ENCODE measurements around the gene GPR17.

GPR17 gene

GRCh38 chr2:127655209-127656073, 9.5 kb downstream of the GPR17 start:
- DNase-seq = no peak

DNA sequence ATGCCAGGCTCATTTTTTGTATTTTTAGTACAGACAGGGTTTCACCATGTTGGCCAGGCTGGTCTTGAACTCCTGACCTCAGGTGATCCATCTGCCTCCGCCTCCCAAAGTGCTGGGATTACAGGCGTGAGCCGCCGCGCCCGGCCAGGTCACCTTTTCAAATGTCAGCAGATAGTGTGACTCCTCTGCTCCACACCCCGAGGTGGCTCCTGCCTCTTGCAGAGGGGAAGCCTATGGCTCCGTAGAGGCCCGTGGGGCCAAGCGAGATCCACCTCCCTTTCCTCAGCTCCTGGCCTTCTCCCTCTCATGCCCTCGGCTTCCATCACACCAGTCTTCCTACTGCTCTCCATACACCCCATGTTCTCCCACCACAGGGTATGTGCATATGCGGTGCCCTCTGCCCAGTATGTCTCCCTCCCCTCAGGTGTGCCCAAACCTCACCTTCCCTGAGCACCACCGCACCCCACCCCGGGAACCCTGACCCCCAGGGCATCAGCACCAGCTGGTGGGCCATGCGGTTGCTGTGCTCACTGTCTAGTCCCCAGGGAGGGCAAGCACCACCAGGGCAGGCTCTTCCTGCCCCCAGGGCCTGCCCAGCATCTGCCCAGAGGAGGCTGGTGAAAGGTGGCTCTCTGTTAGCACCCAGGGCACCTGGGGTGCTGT, 10.7 kb downstream of the GPR17 start:
- DNase-seq = no peak

DNA sequence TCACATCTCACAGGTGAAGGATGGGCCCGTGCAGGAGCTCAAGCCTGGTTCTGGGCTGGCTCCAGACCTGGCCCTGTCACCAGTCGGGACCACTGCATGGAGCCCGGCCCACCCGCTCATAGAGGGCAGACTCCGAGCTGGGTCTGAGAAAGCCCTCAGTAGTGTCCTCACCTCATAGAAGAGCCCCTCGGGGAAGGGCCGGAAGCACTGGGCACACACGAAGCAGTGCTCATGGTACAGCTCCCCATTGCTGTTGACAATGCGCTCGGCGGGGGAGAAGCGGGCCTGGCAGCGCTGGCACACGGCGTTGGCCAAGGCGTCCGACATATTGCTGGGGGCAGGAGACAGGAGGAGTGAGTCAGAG, 11.3 kb downstream of the GPR17 start:
- DNase-seq = no peak

DNA sequence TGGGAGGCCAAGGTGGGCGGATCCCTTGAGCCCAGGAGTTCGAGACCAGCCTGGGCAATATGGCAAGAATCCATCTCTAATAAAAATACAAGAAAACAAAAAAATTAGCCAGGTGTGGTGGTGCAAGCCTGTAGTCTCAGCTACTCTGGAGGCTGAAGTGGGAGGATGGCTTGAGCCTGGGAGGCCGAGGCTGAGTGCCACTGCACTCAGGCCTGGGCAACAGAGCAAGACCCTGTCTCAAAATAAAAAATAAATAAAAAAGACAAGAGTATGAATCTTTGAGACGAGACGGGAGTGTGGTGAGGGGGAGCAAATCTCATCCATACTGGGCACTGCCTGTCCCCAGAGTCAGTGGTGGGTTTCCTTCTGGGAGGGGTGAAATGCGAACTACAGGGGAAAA, 12.2 kb downstream of the GPR17 start:
- no peak for DNase-seq

DNA sequence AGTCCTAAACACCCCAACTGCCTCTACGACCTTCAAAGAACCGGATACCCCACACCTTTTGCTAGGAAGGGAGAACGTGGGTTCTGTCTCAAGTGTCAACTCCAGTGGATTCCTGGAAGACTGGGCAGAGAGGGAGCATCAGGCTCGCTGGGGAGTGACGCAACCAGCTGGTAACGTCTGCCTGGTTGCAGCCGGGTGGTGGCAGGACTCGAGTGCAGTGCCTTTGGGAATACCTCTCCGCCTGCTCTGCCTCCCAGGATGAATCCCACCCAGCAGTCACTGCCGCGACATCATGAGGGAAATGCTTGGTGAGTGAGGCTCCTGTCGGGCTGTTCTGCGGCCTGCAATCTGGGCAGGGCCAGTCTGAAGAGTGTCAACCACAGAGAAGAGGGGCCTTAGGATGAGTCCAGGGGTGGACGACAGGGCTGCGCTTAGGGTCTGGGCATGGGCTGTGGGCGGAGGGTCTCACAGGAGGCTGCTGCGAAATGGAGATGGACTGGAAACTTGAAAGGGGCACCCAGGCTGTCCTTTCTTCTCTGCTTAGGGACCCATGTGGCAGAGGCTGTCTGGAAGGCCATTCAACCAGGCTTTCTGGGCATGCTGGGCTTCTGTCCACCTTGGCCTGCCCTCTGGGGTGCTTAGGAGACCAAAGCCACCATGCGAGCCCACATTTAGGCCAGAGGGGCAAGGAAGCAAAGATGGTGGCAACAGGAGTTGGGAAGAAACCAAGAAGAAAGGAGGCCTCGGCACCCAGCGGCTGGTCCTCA, 12.9 kb downstream of the GPR17 start:
- DNase-seq = no peak

DNA sequence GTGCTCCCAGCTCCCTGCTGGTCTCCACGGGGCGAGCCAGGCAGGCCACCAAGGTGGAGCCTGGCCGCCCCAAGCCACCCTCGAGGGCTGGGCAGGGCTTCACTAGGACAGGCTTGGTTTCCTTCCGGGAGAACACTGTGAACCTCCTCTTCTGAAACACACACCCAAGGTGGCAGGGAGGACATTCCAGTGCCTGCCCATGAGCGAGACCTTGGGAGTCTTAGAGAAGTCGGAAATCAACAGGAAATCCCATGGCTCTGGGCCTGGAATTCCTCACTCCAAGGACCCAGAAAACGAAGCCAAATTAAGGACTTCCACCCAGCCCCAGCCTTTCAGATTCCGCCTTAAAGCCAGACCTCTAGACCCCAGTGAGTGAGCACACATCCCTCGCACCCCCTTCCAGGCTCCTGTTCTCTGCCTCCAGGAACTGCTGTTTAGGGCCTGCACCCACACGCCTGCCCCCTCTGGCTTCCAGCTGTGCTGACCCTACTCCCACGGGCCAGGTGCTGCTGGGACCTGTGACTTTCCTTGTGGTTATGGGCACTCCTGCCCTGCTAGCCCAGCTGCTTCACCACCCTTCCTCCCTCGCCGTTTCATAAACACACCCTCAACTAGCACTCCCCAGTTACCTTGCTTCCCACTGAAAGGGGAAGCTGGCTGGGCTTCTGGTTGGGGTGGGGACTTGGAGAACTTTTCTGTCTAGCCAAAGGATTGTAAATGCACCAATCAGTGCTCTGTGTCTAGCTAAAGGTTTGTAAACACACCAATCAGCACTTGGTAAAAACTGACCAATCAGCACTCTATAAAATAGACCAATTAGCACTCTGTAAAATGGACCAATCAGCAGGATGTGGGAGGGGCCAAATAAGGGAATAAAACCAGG, 13.7 kb downstream of the GPR17 start:
- peak; percentile 19 for DNase-seq

DNA sequence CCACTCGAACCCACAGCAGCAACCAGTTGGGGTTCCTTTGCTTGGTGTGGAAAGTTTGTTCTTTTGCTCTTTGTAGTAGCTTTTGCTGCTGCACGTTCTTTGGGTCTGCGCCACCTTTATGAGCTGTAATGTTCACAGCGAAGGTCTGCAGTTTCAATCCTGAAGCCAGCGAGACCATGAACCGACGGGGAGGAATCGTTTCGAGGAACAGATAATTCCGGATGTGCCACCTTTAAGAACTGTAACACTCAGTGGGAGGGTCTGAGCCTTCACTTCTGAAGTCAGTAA, 14.3 kb downstream of the GPR17 start:
- no peak for DNase-seq

GRCh38 chr2:127661072-127661649, 15.2 kb downstream of the GPR17 start:
- DNase-seq = no peak

GRCh38 chr2:127661949-127662510, 16.1 kb downstream of the GPR17 start:
- DNase-seq = no peak

DNA sequence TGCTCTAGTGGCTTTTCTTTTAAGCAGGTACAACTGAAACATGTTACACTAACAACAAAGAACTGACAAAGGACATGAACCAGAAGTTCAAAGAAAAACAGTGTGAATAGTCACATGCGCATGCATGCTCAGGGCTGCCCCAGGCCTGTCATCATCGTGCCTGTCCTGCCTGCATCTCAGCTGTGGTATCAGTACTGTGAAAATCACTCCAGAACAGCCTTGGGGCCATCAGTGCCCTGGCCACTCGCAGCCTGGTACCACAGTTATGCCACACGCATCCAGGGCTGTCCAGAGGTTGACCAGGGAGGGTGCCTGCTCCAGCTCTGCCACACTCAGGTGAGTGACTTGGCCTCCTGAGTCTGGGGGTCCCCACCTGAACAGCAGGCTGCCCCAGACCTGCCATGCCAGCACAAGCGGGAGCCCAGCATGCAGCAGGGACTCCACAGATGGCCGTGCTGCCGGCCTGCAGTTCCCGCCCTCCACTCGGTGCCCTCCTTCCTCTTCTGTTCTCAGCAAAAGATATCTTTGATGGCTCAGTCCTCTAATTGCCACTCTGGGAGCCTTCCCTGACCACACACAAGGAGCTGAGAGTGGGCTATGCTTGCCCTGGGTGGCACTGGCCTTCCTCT, 17.1 kb downstream of the GPR17 start:
- DNase-seq = no peak

DNA sequence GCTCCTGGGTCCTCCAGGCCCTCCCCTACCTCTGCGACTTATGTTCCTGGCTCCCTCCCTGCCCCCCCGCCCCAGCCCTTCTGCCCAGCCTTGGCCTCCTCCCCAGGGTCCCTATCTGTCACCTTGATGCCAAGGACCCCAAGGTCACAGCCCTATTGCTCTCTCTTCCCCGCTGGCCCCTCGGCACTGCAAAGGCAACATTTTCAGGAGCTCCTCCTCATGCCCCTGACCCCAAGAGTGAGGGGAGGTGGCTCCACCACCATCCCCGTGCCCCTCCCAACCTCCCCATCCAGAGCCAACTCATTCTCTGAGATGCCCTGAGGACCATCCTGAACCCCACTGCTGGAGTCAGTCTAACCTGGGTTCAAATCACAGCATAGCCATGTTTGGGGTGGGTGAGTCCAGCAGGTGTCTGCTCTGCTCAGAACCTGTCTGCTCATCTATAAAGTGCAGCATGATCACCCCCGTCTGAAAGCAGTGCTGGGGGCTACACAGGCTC, 17.7 kb downstream of the GPR17 start:
- DNase-seq = no peak

- DNase-seq = no peak
Measured at GRCh38 chr2:127664065-127664894, 18.3 kb downstream of the GPR17 start.

DNA sequence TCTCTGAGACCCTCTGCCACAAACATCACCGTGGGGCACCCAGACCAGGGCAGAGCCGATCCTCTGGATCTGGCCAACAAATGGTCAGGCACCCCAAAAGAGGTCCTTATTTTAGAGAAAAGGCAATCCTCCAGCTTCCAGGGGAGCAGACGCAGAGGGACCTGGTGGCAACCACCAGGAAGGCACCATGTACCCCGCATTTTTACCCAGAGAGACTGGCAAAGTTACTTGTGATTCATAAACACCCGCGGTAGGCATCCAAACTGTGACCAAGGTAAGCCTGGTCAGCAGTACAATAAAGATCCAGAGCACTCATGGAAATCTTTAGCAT, 18.9 kb downstream of the GPR17 start:
- DNase-seq = no peak

DNA sequence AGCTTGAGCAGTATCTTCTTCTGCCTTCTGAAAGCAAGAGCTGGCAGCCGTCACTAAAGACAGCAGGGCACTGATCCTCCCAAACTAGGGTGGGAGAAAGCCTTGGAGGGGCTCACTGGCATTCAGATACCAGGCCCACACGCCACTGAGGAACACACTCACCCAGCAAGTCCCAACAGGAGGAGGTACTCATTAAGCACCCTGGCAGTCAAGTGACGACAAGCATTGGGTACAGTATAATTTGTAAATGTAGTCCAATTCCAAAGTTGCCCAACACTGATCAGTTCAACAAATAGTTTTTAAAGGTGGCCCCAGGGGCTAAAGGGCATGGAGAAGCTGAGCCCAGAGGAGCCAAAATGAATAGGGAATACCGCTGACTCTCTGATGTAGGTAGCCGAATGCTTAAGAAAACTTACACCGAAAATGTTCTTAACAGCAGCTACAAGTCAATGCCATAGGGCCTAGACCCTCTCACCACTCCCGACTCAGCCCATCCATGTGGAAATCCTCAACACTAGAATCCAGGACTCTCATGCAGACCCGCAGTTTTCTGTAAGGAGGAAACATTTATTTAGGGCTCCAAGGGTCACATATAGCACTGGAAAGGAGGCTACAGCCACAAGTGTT, 19.4 kb downstream of the GPR17 start:
- no peak for DNase-seq

DNA sequence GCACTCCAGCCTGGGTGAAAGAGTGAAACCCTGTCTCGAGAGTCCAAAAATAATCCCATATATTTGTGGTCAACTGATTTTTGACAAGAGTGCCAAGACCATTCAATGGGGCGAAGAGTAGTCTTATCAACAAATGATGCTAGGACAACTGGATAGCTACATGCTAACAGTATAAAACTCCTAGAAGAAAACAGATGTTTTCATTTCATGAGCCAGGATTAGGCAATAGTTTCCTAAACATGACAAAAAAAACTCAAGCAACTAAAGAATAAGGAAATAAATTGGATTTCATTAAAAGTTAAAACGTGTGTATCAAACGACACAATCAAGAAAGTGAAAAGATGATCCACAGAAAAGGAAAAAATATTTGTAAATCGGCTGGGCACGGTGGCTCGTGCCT, 23.1 kb downstream of the GPR17 start:
- DNase-seq = no peak

DNA sequence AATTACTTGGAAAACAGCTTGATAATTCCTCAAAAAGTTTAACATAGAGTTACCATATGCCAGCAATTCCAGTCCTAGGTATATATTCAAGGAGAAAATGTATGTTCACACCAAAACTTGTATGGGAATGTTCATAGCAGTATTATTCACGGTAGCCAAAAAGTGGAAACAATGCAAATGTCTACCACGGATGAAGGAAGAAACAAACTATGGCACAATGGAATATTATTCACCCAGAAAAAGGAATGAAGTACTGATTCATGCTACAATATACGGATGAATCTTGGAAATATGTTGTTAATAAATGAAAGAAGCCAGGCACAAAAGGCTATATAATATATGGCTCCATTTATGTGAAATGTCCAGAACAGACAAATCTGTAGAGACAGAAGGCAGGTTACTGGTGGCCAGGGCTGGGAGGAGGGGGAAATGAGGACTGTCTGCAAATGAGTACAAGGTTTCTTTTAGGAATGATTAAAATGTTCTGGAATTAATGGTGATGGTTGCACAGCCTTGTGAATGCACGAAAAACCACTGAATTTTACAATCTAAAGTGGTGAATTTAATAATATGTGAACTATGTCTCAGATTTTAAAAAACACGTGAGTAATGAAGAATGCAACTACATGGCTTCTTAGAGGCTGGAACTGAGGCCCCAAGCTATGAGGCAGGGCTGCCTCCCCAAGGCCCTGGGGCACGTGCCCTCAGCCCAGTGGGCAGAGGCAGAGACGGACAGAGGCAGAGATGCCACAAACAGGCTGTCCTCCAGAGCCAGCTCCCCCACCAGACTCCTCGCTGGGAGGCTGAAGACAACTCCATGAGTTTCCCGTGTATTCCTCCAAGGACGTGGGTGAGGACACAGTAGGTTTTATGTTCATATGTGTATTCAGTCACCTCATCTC, 24.4 kb downstream of the GPR17 start:
- DNase-seq = no peak

- DNase-seq = no peak
Measured at GRCh38 chr2:127670957-127671290, 25.0 kb downstream of the GPR17 start.

GRCh38 chr2:127671557-127672302, 25.8 kb downstream of the GPR17 start:
- DNase-seq = no peak
